ENCODE results near the gene MRAS.
"Not testable (repeated sequence)": the region's sequence is repeated elsewhere in the genome, so short reads cannot be mapped to it uniquely, and the experiment has no call there.

MRAS gene

DNA sequence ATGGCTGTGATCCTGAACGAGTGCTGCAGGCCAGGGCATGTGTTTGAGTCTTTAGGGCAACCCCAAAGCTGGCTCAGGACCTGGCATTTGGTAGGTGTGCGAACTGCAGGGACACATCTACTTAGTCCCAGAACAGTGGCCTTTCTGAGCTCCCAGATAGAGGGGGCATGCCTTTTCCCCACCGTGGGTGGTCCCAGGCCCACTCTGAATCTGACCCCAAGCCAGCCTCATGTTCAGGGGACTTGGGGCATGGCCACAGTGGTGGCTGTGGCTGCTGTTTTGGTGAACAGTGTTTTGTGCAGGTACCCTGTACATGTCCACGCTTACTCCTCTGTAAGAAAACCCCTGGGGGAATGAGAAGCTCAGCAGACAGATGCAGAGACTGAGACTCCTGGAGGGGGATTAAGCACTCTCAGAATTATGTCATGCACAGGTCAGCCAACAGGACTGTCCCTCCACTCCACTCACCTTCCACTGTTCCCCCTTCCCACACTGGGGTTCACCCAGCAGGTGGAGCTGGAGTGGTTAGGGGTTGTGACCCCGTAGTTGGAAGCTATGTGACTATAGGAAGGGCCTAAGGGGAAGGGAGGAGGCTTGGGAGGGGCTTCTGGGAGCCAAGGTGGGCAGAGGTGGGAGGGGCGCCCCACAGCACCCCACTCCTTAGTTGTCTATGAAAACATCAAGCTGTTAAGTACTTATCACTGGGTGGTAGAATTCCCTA is 102.5 kb downstream of the MRAS start:
- FAIRE-seq = no peak

DNA sequence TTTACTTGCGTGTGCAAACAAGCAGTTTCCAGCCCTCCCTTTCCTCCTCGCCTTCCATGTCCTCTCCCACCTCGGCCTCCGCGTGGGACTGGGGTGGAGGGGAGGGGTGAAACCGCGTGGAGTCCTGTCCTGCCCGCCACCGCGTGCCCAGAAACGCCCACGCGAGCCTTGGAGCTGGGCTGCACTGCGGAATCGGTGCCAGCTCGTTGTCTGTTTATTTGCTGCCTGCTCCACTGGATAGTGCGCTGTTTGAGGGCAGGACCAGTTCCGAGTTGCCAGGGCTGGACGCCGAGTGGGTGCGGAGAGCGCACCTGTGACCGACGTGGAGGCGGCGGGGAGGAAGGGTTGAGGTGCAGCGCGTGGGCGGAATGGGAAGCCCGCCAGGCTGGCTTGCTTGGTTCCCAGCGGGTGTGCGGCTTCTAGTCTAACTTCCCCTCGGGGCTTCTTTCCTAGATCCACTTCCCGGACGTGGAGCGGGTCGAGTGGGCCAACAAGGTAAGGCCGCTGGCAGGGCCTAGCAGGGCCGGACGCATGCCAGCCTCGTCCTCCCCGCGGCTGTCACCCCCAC is 103.3 kb downstream of the MRAS start:
- FAIRE-seq = no peak

DNA sequence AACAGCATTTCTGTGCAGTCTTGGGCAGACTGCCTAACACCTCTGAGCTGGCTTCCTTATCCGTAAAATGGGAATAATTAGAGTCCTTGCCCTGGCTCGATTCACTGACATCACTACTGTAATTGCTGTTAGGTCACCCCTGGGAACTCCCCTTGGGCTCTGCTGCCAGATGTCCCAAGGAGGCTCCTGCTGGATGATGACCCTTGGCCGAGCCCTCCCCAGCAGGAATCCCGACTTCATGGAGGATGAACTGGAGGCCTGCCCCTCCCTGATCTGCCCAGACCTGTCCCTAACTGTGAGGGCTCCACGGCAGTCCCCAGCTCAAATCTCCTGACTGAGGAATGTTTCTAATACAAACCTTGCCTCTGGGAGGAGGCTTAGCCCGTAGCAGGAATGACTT is 104.1 kb downstream of the MRAS start:
- FAIRE-seq = no peak

DNA sequence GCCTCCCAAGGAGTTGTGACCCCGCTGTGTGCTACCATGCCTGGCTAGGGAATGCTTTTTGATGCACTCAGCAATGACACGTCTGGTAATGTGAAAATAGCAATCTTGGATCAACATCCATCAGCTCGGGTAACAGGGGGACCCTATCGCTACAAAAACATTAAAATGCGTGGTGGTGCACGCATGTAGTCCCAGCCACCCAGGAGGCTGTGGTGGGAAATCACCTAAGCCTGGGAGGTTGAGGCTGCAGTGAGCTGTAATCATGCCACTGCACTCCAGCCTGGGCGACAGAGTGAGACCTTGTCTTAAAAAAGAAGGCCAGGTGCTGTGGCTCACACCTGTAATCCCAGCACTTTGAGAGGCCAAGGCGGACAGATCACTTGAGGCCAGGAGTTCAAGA is 105.6 kb downstream of the MRAS start:
- not testable (repeated sequence) for FAIRE-seq

All from G401.6 (cell line).